Skeletal muscle satellite cell (primary cell): ENCODE measurements around the gene WT1.

Source experiments
- H3K27me3 ChIP-seq: 2 replicates; pipeline ENCODE4 v1.7.0; 2013; ENCODE audit warnings: low read length; ENCODE audit not compliant: control insufficient read depth, insufficient read depth
- H3K36me3 ChIP-seq: 2 replicates; pipeline ENCODE4 v1.7.0; 2013; ENCODE audit warnings: mild to moderate bottlenecking, control low read depth, low read length; ENCODE audit not compliant: insufficient read depth
- H3K4me1 ChIP-seq: 2 replicates; pipeline ENCODE4 v1.7.0; 2013; ENCODE audit warnings: low read length; ENCODE audit not compliant: control insufficient read depth, insufficient read depth
- H3K4me2 ChIP-seq: 2 replicates; pipeline ENCODE4 v1.7.0; 2013; ENCODE audit warnings: mild to moderate bottlenecking, low read length
- H3K4me3 ChIP-seq: 2 replicates; pipeline ENCODE4 v1.7.0; 2013; ENCODE audit warnings: low read length
- H3K9ac ChIP-seq: 2 replicates; pipeline ENCODE4 v1.7.0; 2013; ENCODE audit warnings: mild to moderate bottlenecking, low read depth, low read length, moderate library complexity
- H3K9me3 ChIP-seq: replicated peaks from 2 replicates; pipeline ENCODE4 v1.7.0; 2013; ENCODE audit warnings: mild to moderate bottlenecking, control low read depth, low read length

The WT1 gene

GRCh38 chr11:32418836-32419235 lies 16.5 kb downstream of the WT1 start:
- H3K4me2 ChIP-seq = no peak overlapping the region
- H3K9ac ChIP-seq = no peak overlapping the region
- H3K4me1 ChIP-seq = no peaks in the 10 kb centered on the region
- no peak overlapping the region for H3K4me3 ChIP-seq
- no peaks in the 10 kb centered on the region for H3K9me3 ChIP-seq
- H3K27me3 ChIP-seq = peaks cover 36% of the 10 kb centered on the region
- no peaks in the 10 kb centered on the region for H3K36me3 ChIP-seq

- no peaks in the 10 kb centered on the region for H3K36me3 ChIP-seq
- H3K27me3 ChIP-seq = peaks cover 29% of the 10 kb centered on the region
- no peak overlapping the region for H3K9ac ChIP-seq
- H3K4me3 ChIP-seq = no peak overlapping the region
- no peaks in the 10 kb centered on the region for H3K9me3 ChIP-seq
- H3K4me2 ChIP-seq = no peak overlapping the region
- no peaks in the 10 kb centered on the region for H3K4me1 ChIP-seq
These were observed 17.5 kb downstream of the WT1 start for GRCh38 chr11:32417806-32418205.

GRCh38 chr11:32416301-32416700 lies 19.0 kb downstream of the WT1 start:
- Histone ChIP-seq H3K4me2 (no peak overlapping the region), H3K4me3 (no peak overlapping the region), H3K9me3 (no peaks in the 10 kb centered on the region), H3K4me1 (no peaks in the 10 kb centered on the region), H3K27me3 (peaks cover 27% of the 10 kb centered on the region), H3K9ac (no peak overlapping the region), H3K36me3 (no peaks in the 10 kb centered on the region)

GRCh38 chr11:32414925-32415324 lies 20.4 kb downstream of the WT1 start:
- no peak overlapping the region for H3K9ac ChIP-seq
- no peak overlapping the region for H3K4me3 ChIP-seq
- H3K4me2 ChIP-seq = no peak overlapping the region
- no peaks in the 10 kb centered on the region for H3K9me3 ChIP-seq
- no peaks in the 10 kb centered on the region for H3K4me1 ChIP-seq
- no peaks in the 10 kb centered on the region for H3K36me3 ChIP-seq
- peaks cover 23% of the 10 kb centered on the region for H3K27me3 ChIP-seq

GRCh38 chr11:32411942-32412615 lies 23.3 kb downstream of the WT1 start:
- H3K4me2 ChIP-seq = no peak overlapping the region
- no peak overlapping the region for H3K9ac ChIP-seq
- H3K9me3 ChIP-seq = no peaks in the 10 kb centered on the region
- no peaks in the 10 kb centered on the region for H3K36me3 ChIP-seq
- H3K4me3 ChIP-seq = no peak overlapping the region
- H3K4me1 ChIP-seq = no peaks in the 10 kb centered on the region
- H3K27me3 ChIP-seq = peaks cover 14% of the 10 kb centered on the region

- H3K4me1 ChIP-seq = no peaks in the 10 kb centered on the region
- H3K9me3 ChIP-seq = no peaks in the 10 kb centered on the region
- H3K4me2 ChIP-seq = no peak overlapping the region
- H3K4me3 ChIP-seq = no peak overlapping the region
- H3K27me3 ChIP-seq = peaks cover 2% of the 10 kb centered on the region
- H3K9ac ChIP-seq = no peak overlapping the region
- H3K36me3 ChIP-seq = no peaks in the 10 kb centered on the region
These were observed 29.7 kb downstream of the WT1 start for GRCh38 chr11:32405592-32405991.

- no peaks in the 10 kb centered on the region for H3K4me1 ChIP-seq
- no peak overlapping the region for H3K9ac ChIP-seq
- no peak overlapping the region for H3K4me3 ChIP-seq
- H3K27me3 ChIP-seq = no peaks in the 10 kb centered on the region
- no peaks in the 10 kb centered on the region for H3K36me3 ChIP-seq
- H3K4me2 ChIP-seq = no peak overlapping the region
- H3K9me3 ChIP-seq = no peaks in the 10 kb centered on the region
These were observed 32.5 kb downstream of the WT1 start for GRCh38 chr11:32402836-32403235.

GRCh38 chr11:32400670-32401369 lies 34.5 kb downstream of the WT1 start:
- H3K36me3 ChIP-seq = no peaks in the 10 kb centered on the region
- no peak overlapping the region for H3K4me2 ChIP-seq
- no peaks in the 10 kb centered on the region for H3K4me1 ChIP-seq
- no peak overlapping the region for H3K4me3 ChIP-seq
- H3K9me3 ChIP-seq = no peaks in the 10 kb centered on the region
- no peaks in the 10 kb centered on the region for H3K27me3 ChIP-seq
- H3K9ac ChIP-seq = no peak overlapping the region

GRCh38 chr11:32400196-32400595 lies 35.1 kb downstream of the WT1 start:
- no peak overlapping the region for H3K4me3 ChIP-seq

GRCh38 chr11:32396991-32397390 lies 38.3 kb downstream of the WT1 start:
- H3K4me2 ChIP-seq = no peak overlapping the region
- H3K4me3 ChIP-seq = no peak overlapping the region
- H3K36me3 ChIP-seq = no peaks in the 10 kb centered on the region
- H3K27me3 ChIP-seq = no peaks in the 10 kb centered on the region
- no peak overlapping the region for H3K9ac ChIP-seq
- H3K4me1 ChIP-seq = no peaks in the 10 kb centered on the region
- no peaks in the 10 kb centered on the region for H3K9me3 ChIP-seq

More at GRCh38 chr11:32400196-32400595, 35.1 kb downstream of the WT1 start:
- H3K4me1 ChIP-seq = no peaks in the 10 kb centered on the region
- H3K4me2 ChIP-seq = no peak overlapping the region
- H3K9ac ChIP-seq = no peak overlapping the region
- H3K27me3 ChIP-seq = no peaks in the 10 kb centered on the region
- H3K9me3 ChIP-seq = no peaks in the 10 kb centered on the region
- H3K36me3 ChIP-seq = no peaks in the 10 kb centered on the region

- Histone ChIP-seq H3K4me3 (no peak overlapping the region), H3K9ac (no peak overlapping the region), H3K9me3 (no peaks in the 10 kb centered on the region), H3K4me1 (no peaks in the 10 kb centered on the region), H3K27me3 (no peaks in the 10 kb centered on the region), H3K4me2 (no peak overlapping the region), H3K36me3 (no peaks in the 10 kb centered on the region)
These were observed 39.0 kb downstream of the WT1 start for GRCh38 chr11:32396331-32396730.

- H3K27me3 ChIP-seq = peaks cover 4% of the 10 kb centered on the region
- H3K4me2 ChIP-seq = no peak overlapping the region
- no peaks in the 10 kb centered on the region for H3K36me3 ChIP-seq
- H3K9me3 ChIP-seq = no peaks in the 10 kb centered on the region
- no peak overlapping the region for H3K9ac ChIP-seq
- no peaks in the 10 kb centered on the region for H3K4me1 ChIP-seq
- no peak overlapping the region for H3K4me3 ChIP-seq
These were observed 40.2 kb downstream of the WT1 start for GRCh38 chr11:32395127-32395526.
